Neural cell (in vitro differentiated cells): ENCODE data around the gene ATP6V1B1.

Source experiments
- RAD21 ChIP-seq: fragments of 450-650 bp; conservative IDR thresholded peaks from 2 replicates; pipeline ENCODE4 v1.6.1; 2014; ENCODE audit warnings: antibody characterized with exemption, mild to moderate bottlenecking, moderate library complexity
- REST ChIP-seq: IDR thresholded peaks from 2 replicates; pipeline ENCODE4 v1.6.1; 2012; ENCODE audit warnings: borderline replicate concordance

GRCh38 chr2:70901227-70902066, 34.3 kb upstream of the ATP6V1B1 start:
- TF ChIP-seq REST (no peak), RAD21 (no peak)
